DMS 273 (cell line): ENCODE data around the gene PPARA.
A peak's percentile ranks its signal among the peaks of the same experiment; 100 is the strongest.

Experiments
- DNase-seq: peaks from one replicate; lab custom pipeline; 2025; ENCODE audit not compliant: unreplicated experiment; lab: John Stamatoyannopoulos, UW

PPARA gene

GRCh38 chr22:46150034-46150654, at the start of gene PPARA:
Gene PPARA (plus strand): TSS chr22:46150526. CDS start chr22:46198384, 47,858 bp downstream.
- DNase-seq: peak; percentile 89

- no peak for DNase-seq
These were observed 48.2 kb upstream of the PPARA start for GRCh38 chr22:46102159-46102558.

- DNase-seq: no peak
These were observed 47.6 kb upstream of the PPARA start for GRCh38 chr22:46102752-46103151.

GRCh38 chr22:46103181-46103580, 47.1 kb upstream of the PPARA start:
- DNase-seq: no peak

GRCh38 chr22:46103664-46104063, 46.7 kb upstream of the PPARA start:
- DNase-seq: no peak

GRCh38 chr22:46104170-46104880, 46.0 kb upstream of the PPARA start:
- peak; percentile 71 for DNase-seq

- no peak for DNase-seq
These were observed 45.3 kb upstream of the PPARA start for GRCh38 chr22:46104881-46105493.

- DNase-seq: no peak
These were observed 44.6 kb upstream of the PPARA start for GRCh38 chr22:46105494-46106278.

- DNase-seq: no peak
These were observed 43.9 kb upstream of the PPARA start for GRCh38 chr22:46106279-46107022.

- peak; percentile 95 for DNase-seq
These were observed 43.1 kb upstream of the PPARA start for GRCh38 chr22:46107089-46107664.

- no peak for DNase-seq
These were observed 42.4 kb upstream of the PPARA start for GRCh38 chr22:46107753-46108563.

GRCh38 chr22:46108564-46109473, 41.5 kb upstream of the PPARA start:
- DNase-seq: no peak

- no peak for DNase-seq
These were observed 40.8 kb upstream of the PPARA start for GRCh38 chr22:46109474-46110003.

GRCh38 chr22:46110215-46110614, 40.1 kb upstream of the PPARA start:
- DNase-seq: no peak

GRCh38 chr22:46111645-46112306, 38.5 kb upstream of the PPARA start:
- DNase-seq: no peak

- no peak for DNase-seq
These were observed 37.9 kb upstream of the PPARA start for GRCh38 chr22:46112405-46112804.

GRCh38 chr22:46113110-46113909, 37.0 kb upstream of the PPARA start:
- no peak for DNase-seq
